Epithelial cell of esophagus (primary cell): ENCODE data around the gene KLK14.
A peak's percentile ranks its signal among the peaks of the same experiment; 100 is the strongest.

Source experiments
- DNase-seq: peaks from one replicate; pipeline ENCODE4 v3.0.0; 2010; ENCODE audit warnings: low read depth
- H3K4me3 ChIP-seq: 2 replicates; pipeline ENCODE4 v1.5.1; 2011; ENCODE audit warnings: mild to moderate bottlenecking, low read length, control low read depth
- CTCF ChIP-seq: IDR thresholded peaks from 2 replicates; pipeline ENCODE4 v1.5.1; 2011; ENCODE audit warnings: low read depth, mild to moderate bottlenecking, low read length, control low read depth, inconsistent platforms; ENCODE audit not compliant: insufficient read depth; ENCODE audit errors: missing control alignments

KLK14 gene

GRCh38 chr19:51079481-51080110, 3.1 kb downstream of the KLK14 start:
- no peak for DNase-seq
- TF ChIP-seq CTCF, result no peak
- H3K4me3 ChIP-seq, result no peak overlapping the region

- H3K4me3 ChIP-seq, result no peak overlapping the region
- DNase-seq, result no peak
- TF ChIP-seq CTCF, result no peak
Measured at GRCh38 chr19:51078731-51079130, 4.0 kb downstream of the KLK14 start.

GRCh38 chr19:51078104-51078503, 4.6 kb downstream of the KLK14 start:
- TF ChIP-seq CTCF, result no peak
- H3K4me3 ChIP-seq, result no peak overlapping the region
- DNase-seq, result no peak

GRCh38 chr19:51076631-51077213, 6.0 kb downstream of the KLK14 start:
- no peak overlapping the region for H3K4me3 ChIP-seq
- no peak for TF ChIP-seq CTCF

GRCh38 chr19:51075998-51076397, 6.7 kb downstream of the KLK14 start:
- H3K4me3 ChIP-seq, result no peak overlapping the region
- DNase-seq, result peak; percentile 5
- no peak for TF ChIP-seq CTCF

More at GRCh38 chr19:51076631-51077213, 6.0 kb downstream of the KLK14 start:
- DNase-seq, result no peak

GRCh38 chr19:51071095-51071405, 11.6 kb downstream of the KLK14 start:
- H3K4me3 ChIP-seq, result no peak overlapping the region
- TF ChIP-seq CTCF, result no peak
- DNase-seq, result no peak
